ENCODE results near the gene OPN3.

The OPN3 gene

GRCh38 chr1:241574154-241574553 lies 66.0 kb downstream of the OPN3 start:
- Histone ChIP-seq H3K27ac (ENCODE audit: low read depth, low read length) (no peak overlapping the region), H3K9ac (ENCODE audit: low read length) (no peak overlapping the region), H3K36me3 (ENCODE audit: insufficient read depth, low read length) (no peaks in the 10 kb centered on the region), H3K4me1 (ENCODE audit: insufficient read depth, low read length) (no peaks in the 10 kb centered on the region), H3K4me3 (ENCODE audit: low read depth in 1 of 2, low read length in 2 of 2) (no peak overlapping the region), H3K27me3 (ENCODE audit: control insufficient read depth in 1 of 2, insufficient read depth in 2 of 2, low read length in 2 of 2) (no peaks in the 10 kb centered on the region), H3K9me3 (ENCODE audit: low read length) (no peaks in the 10 kb centered on the region)

DNA sequence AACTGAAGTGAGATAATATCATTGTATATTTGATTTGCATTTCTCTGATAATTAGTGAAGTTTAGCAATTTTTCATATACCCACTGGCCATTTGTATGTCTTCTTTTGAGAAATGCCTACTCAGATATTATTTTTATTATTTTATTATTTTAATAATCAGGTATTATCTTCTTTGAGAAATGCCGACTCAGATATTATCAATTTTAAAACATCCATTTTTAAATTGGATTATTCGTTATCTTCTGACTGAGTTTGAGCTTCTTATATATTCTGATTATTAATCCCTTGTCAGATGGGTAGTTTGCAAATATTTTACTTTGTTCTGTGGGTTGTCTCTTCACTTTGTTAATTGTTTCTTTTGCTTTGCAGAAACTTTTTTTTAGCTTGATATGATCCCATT lies 70.3 kb downstream of the OPN3 start:
- H3K36me3 ChIP-seq (ENCODE audit: insufficient read depth, low read length): no peaks in the 10 kb centered on the region
- no peak overlapping the region for H3K27ac ChIP-seq (ENCODE audit: low read depth, low read length)
- no peaks in the 10 kb centered on the region for H3K27me3 ChIP-seq (ENCODE audit: control insufficient read depth in 1 of 2, insufficient read depth in 2 of 2, low read length in 2 of 2)
- no peak overlapping the region for H3K4me3 ChIP-seq (ENCODE audit: low read depth in 1 of 2, low read length in 2 of 2)
- H3K4me1 ChIP-seq (ENCODE audit: insufficient read depth, low read length): no peaks in the 10 kb centered on the region
- H3K9ac ChIP-seq (ENCODE audit: low read length): no peak overlapping the region
- H3K9me3 ChIP-seq (ENCODE audit: low read length): no peaks in the 10 kb centered on the region

GRCh38 chr1:241560849-241561187 lies 79.4 kb downstream of the OPN3 start:
- H3K9ac ChIP-seq (ENCODE audit: low read length): no peak overlapping the region
- H3K27me3 ChIP-seq (ENCODE audit: control insufficient read depth in 1 of 2, insufficient read depth in 2 of 2, low read length in 2 of 2): no peaks in the 10 kb centered on the region
- no peaks in the 10 kb centered on the region for H3K4me1 ChIP-seq (ENCODE audit: insufficient read depth, low read length)
- no peak overlapping the region for H3K27ac ChIP-seq (ENCODE audit: low read depth, low read length)
- no peaks in the 10 kb centered on the region for H3K9me3 ChIP-seq (ENCODE audit: low read length)
- no peak overlapping the region for H3K4me3 ChIP-seq (ENCODE audit: low read depth in 1 of 2, low read length in 2 of 2)
- H3K36me3 ChIP-seq (ENCODE audit: insufficient read depth, low read length): no peaks in the 10 kb centered on the region

DNA sequence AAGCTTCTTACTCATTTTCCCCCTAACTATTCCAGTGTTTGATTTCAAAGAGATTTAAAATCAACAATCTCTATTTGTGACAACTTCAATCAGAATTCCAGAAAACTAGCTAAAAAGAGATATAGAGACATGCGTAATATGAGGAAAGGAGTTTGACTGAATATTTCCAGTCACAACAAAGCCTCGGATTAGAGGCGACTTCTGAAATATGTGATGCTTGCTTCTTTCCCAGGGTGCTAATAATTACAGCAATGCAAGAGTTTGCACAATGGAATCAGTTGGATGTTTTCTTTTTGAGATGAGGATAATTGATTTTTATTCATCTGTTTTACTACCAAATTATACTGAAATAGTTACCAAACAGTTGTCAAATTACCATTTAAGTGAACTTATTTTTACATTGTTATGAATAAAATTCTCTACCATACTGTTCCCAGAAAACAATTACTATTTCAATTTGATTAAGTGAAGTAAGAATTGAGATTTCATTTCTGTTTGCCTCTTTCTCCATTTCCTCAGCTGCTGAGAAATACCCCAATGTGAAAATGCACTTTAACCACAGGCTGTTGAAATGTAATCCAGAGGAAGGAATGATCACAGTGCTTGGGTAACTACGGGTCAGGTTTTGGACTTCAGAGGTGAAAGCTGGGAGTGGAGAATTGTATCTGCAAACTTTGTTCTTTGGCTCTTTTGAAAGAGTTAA lies 79.9 kb downstream of the OPN3 start:
- Histone ChIP-seq H3K9ac (ENCODE audit: low read length) (no peak overlapping the region), H3K27me3 (ENCODE audit: control insufficient read depth in 1 of 2, insufficient read depth in 2 of 2, low read length in 2 of 2) (no peaks in the 10 kb centered on the region), H3K36me3 (ENCODE audit: insufficient read depth, low read length) (no peaks in the 10 kb centered on the region), H3K4me3 (ENCODE audit: low read depth in 1 of 2, low read length in 2 of 2) (no peak overlapping the region), H3K9me3 (ENCODE audit: low read length) (no peaks in the 10 kb centered on the region), H3K27ac (ENCODE audit: low read depth, low read length) (no peak overlapping the region), H3K4me1 (ENCODE audit: insufficient read depth, low read length) (no peaks in the 10 kb centered on the region)

GRCh38 chr1:241557551-241558193 lies 82.5 kb downstream of the OPN3 start:
- no peak overlapping the region for H3K27ac ChIP-seq (ENCODE audit: low read depth, low read length)
- H3K27me3 ChIP-seq (ENCODE audit: control insufficient read depth in 1 of 2, insufficient read depth in 2 of 2, low read length in 2 of 2): no peaks in the 10 kb centered on the region
- no peaks in the 10 kb centered on the region for H3K9me3 ChIP-seq (ENCODE audit: low read length)
- H3K36me3 ChIP-seq (ENCODE audit: insufficient read depth, low read length): no peaks in the 10 kb centered on the region
- H3K4me3 ChIP-seq (ENCODE audit: low read depth in 1 of 2, low read length in 2 of 2): no peak overlapping the region
- H3K4me1 ChIP-seq (ENCODE audit: insufficient read depth, low read length): no peaks in the 10 kb centered on the region
- H3K9ac ChIP-seq (ENCODE audit: low read length): no peak overlapping the region

- Histone ChIP-seq H3K27me3 (ENCODE audit: control insufficient read depth in 1 of 2, insufficient read depth in 2 of 2, low read length in 2 of 2) (no peaks in the 10 kb centered on the region), H3K4me1 (ENCODE audit: insufficient read depth, low read length) (no peaks in the 10 kb centered on the region), H3K27ac (ENCODE audit: low read depth, low read length) (no peak overlapping the region), H3K36me3 (ENCODE audit: insufficient read depth, low read length) (no peaks in the 10 kb centered on the region), H3K4me3 (ENCODE audit: low read depth in 1 of 2, low read length in 2 of 2) (no peak overlapping the region), H3K9ac (ENCODE audit: low read length) (no peak overlapping the region), H3K9me3 (ENCODE audit: low read length) (no peaks in the 10 kb centered on the region)
Measured at GRCh38 chr1:241557031-241557430, 83.1 kb downstream of the OPN3 start.

- Histone ChIP-seq H3K4me1 (ENCODE audit: insufficient read depth, low read length) (no peaks in the 10 kb centered on the region), H3K9me3 (ENCODE audit: low read length) (no peaks in the 10 kb centered on the region), H3K27ac (ENCODE audit: low read depth, low read length) (no peak overlapping the region), H3K36me3 (ENCODE audit: insufficient read depth, low read length) (no peaks in the 10 kb centered on the region), H3K9ac (ENCODE audit: low read length) (no peak overlapping the region), H3K4me3 (ENCODE audit: low read depth in 1 of 2, low read length in 2 of 2) (no peak overlapping the region), H3K27me3 (ENCODE audit: control insufficient read depth in 1 of 2, insufficient read depth in 2 of 2, low read length in 2 of 2) (no peaks in the 10 kb centered on the region)
Measured at GRCh38 chr1:241555526-241555925, 84.6 kb downstream of the OPN3 start.

GRCh38 chr1:241553886-241554592 lies 86.1 kb downstream of the OPN3 start:
- H3K9me3 ChIP-seq (ENCODE audit: low read length): no peaks in the 10 kb centered on the region
- H3K36me3 ChIP-seq (ENCODE audit: insufficient read depth, low read length): no peaks in the 10 kb centered on the region

DNA sequence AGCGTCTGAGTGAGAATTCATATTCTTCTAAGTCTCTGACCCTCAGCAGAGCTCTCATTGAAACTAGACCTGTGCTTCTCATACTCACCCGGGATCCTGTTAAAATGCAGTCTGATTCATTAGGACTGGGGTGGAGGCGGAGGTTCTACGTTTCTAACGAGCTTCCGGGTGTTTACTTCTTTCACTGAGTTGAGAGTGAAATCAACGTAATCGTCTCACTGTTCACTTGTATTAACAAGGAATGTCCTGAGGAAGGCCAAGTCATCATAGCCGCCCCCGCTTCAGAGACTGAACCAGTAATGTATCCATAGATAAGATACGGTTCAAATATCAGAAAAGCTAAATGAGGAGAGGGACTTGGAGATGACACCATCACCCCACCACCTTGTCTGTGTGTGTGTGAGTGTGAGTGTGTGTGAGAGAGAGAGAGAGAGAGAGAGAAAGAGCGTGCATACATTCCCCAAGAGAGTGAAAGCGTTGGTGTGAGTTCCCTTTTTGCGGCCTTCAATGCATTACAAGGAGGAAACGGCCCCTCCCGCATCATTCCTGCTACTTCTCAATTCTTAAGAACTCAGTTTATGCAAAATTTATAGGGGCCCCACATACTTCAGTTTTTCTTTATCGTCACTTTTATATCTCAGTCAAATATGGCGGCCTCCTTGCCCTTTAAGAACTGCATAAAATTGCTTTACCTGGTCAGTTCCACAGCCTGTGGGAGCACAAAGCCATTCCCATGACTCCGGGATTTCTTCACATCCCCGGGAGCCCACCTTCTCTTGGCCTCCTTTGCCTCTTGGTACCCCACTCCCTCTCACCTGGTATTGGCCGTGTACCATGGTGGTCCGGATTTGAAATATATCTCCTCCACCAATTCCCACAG lies 88.2 kb downstream of the OPN3 start:
- Histone ChIP-seq H3K27ac (ENCODE audit: low read depth, low read length) (no peak overlapping the region), H3K27me3 (ENCODE audit: control insufficient read depth in 1 of 2, insufficient read depth in 2 of 2, low read length in 2 of 2) (no peaks in the 10 kb centered on the region), H3K9me3 (ENCODE audit: low read length) (no peaks in the 10 kb centered on the region), H3K4me1 (ENCODE audit: insufficient read depth, low read length) (no peaks in the 10 kb centered on the region), H3K4me3 (ENCODE audit: low read depth in 1 of 2, low read length in 2 of 2) (no peak overlapping the region), H3K36me3 (ENCODE audit: insufficient read depth, low read length) (no peaks in the 10 kb centered on the region), H3K9ac (ENCODE audit: low read length) (no peak overlapping the region)

More at GRCh38 chr1:241553886-241554592, 86.1 kb downstream of the OPN3 start:
- Histone ChIP-seq H3K9ac (ENCODE audit: low read length) (no peak overlapping the region), H3K27me3 (ENCODE audit: control insufficient read depth in 1 of 2, insufficient read depth in 2 of 2, low read length in 2 of 2) (no peaks in the 10 kb centered on the region), H3K4me1 (ENCODE audit: insufficient read depth, low read length) (no peaks in the 10 kb centered on the region), H3K27ac (ENCODE audit: low read depth, low read length) (no peak overlapping the region), H3K4me3 (ENCODE audit: low read depth in 1 of 2, low read length in 2 of 2) (no peak overlapping the region)

DNA sequence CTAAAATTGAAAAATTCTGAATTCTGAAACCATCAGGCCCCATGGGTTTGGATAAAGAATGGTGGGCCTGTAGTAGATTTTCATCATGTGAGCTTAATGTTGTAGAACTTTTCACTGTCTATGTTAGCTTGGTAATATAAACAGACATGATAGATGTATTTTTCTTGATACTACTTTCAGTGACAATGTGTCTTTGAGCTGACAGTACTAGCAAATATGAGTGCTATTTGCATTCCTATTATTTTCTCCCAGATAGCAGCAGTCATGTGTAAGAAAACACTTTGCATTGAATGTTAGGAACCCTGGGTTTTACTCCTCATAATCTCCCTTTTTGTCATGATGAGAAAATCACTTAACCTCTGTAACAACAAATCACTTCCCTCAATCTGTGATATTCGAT lies 89.9 kb downstream of the OPN3 start:
- Histone ChIP-seq H3K36me3 (ENCODE audit: insufficient read depth, low read length) (no peaks in the 10 kb centered on the region), H3K9ac (ENCODE audit: low read length) (no peak overlapping the region), H3K27me3 (ENCODE audit: control insufficient read depth in 1 of 2, insufficient read depth in 2 of 2, low read length in 2 of 2) (no peaks in the 10 kb centered on the region), H3K27ac (ENCODE audit: low read depth, low read length) (no peak overlapping the region), H3K4me3 (ENCODE audit: low read depth in 1 of 2, low read length in 2 of 2) (no peak overlapping the region), H3K9me3 (ENCODE audit: low read length) (no peaks in the 10 kb centered on the region), H3K4me1 (ENCODE audit: insufficient read depth, low read length) (no peaks in the 10 kb centered on the region)

GRCh38 chr1:241548008-241548407 lies 92.2 kb downstream of the OPN3 start:
- Histone ChIP-seq H3K9ac (ENCODE audit: low read length) (no peak overlapping the region), H3K27me3 (ENCODE audit: control insufficient read depth in 1 of 2, insufficient read depth in 2 of 2, low read length in 2 of 2) (no peaks in the 10 kb centered on the region), H3K9me3 (ENCODE audit: low read length) (no peaks in the 10 kb centered on the region), H3K27ac (ENCODE audit: low read depth, low read length) (no peak overlapping the region), H3K4me1 (ENCODE audit: insufficient read depth, low read length) (no peaks in the 10 kb centered on the region), H3K36me3 (ENCODE audit: insufficient read depth, low read length) (no peaks in the 10 kb centered on the region), H3K4me3 (ENCODE audit: low read depth in 1 of 2, low read length in 2 of 2) (no peak overlapping the region)
